Measurements from ENCODE around the gene MT1F. TPM values are rescaled to one million over a fixed set of nuclear protein-coding genes. Genes with fewer than 3 reads are reported as not detected.

The MT1F gene
- 3.3 TPM for total RNA-seq

DNA sequence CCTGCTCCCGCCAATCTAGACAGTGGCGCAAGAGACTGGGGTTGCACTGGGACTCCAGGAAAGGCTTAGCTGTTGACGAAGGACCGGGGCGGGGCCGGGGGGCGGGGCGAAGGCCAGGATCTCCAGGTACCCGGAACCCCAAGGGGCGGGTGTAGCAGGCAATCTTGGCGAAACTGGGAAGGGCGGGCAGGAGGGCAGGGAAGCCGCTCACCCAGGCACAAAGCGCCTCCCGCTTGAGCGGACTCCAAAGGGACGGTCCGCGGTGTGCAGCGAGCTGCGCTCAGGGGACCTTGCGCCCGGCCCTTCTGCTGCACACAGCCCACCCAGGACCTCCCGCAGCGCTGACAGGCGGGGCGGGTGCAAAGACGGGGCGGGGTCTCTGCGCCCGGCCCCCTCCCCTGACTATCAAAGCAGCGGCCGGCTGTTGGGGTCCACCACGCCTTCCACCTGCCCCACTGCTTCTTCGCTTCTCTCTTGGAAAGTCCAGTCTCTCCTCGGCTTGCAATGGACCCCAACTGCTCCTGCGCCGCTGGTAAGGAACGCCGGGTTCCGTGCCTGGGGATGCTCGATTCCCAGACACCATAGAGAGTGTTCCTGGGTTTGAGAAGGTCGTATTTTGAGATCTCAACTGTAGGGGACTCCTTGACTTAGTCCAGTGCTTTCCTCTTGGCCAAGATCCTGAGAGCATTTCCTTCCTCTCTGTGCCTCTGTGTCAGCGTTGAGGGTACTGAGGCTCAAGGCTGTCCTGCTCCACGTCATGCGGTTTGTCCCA is at the start of gene MT1F:
Gene MT1F, plus strand, starts transcription at position 405 of the 772 bp plus-strand sequence. Its CDS starts 100 bp downstream, at position 505.
- H3K4me3 ChIP-seq (ENCODE audit: low read length): peak within 1 kb of the TSS; percentile 56
- peaks cover 17% of the 10 kb centered on the region for H3K4me1 ChIP-seq (ENCODE audit: insufficient read depth, low read length)
- no peaks in the 10 kb centered on the region for H3K9me3 ChIP-seq (ENCODE audit: low read depth, low read length)
- peaks cover 8% of the 10 kb centered on the region for H3K27me3 ChIP-seq (ENCODE audit: insufficient read depth, low read length)

- H3K9me3 ChIP-seq (ENCODE audit: low read depth, low read length): no peaks in the 10 kb centered on the region
- peak within 1 kb of the TSS; percentile 77 for H3K4me3 ChIP-seq (ENCODE audit: low read length)
- no peaks in the 10 kb centered on the region for H3K27me3 ChIP-seq (ENCODE audit: insufficient read depth, low read length)
- H3K4me1 ChIP-seq (ENCODE audit: insufficient read depth, low read length): peaks cover 40% of the 10 kb centered on the region
These were observed 49.5 kb upstream of the MT1F start, which contains the start of gene MT2A for GRCh38 chr16:56608043-56608875. Gene MT2A (plus strand): TSS chr16:56608584. CDS start chr16:56608656, 72 bp downstream.

DNA sequence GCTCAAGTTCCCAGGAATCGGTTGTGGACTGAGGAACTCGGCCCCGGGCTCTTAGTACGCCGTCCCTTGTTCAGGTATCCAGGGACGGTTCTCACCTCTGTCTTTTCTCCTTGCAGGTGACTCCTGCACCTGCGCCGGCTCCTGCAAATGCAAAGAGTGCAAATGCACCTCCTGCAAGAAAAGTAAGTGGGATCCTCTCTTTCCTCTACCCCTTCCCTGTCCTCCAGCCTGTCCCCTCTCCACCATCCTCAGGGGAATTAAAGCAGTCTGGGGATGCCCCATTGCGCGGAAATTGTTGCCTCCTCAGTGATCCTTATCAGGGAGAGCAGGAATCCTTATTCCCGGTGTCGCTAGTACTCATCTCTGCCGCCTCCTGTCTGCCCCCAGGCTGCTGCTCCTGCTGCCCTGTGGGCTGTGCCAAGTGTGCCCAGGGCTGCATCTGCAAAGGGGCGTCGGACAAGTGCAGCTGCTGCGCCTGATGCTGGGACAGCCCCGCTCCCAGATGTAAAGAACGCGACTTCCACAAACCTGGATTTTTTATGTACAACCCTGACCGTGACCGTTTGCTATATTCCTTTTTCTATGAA is 48.8 kb upstream of the MT1F start:
- Histone ChIP-seq H3K4me1 (ENCODE audit: insufficient read depth, low read length) (peaks cover 40% of the 10 kb centered on the region), H3K27me3 (ENCODE audit: insufficient read depth, low read length) (no peaks in the 10 kb centered on the region), H3K4me3 (ENCODE audit: low read length) (peak overlapping the region; percentile 77), H3K9me3 (ENCODE audit: low read depth, low read length) (no peaks in the 10 kb centered on the region)

DNA sequence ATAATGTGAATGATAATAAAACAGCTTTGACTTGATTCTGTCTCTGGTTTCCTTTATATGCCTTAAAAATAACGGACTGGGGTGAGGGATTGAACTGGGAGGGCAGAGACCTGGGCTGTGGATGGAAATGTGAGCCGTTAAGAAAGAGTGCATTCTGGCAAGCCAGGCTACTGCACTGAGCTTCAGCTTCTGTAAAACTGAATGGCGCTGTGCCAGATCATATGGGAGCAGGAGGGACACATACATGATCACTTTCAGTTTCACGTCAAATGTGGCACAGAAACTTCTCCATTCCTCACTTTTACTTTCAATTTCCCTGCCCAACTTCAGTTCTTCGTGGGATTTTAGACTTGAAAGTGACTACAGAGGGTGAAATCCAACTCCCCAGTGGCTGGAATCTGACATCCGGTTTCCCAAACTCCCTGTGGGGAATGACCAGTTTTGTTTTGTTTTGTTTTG is 48.3 kb upstream of the MT1F start:
- Histone ChIP-seq H3K27me3 (ENCODE audit: insufficient read depth, low read length) (no peaks in the 10 kb centered on the region), H3K4me3 (ENCODE audit: low read length) (peak overlapping the region; percentile 77), H3K9me3 (ENCODE audit: low read depth, low read length) (no peaks in the 10 kb centered on the region), H3K4me1 (ENCODE audit: insufficient read depth, low read length) (peaks cover 40% of the 10 kb centered on the region)

GRCh38 chr16:56610017-56610608 is 47.6 kb upstream of the MT1F start:
- no peaks in the 10 kb centered on the region for H3K27me3 ChIP-seq (ENCODE audit: insufficient read depth, low read length)
- no peaks in the 10 kb centered on the region for H3K9me3 ChIP-seq (ENCODE audit: low read depth, low read length)
- peaks cover 40% of the 10 kb centered on the region for H3K4me1 ChIP-seq (ENCODE audit: insufficient read depth, low read length)
- H3K4me3 ChIP-seq (ENCODE audit: low read length): peak overlapping the region; percentile 77

DNA sequence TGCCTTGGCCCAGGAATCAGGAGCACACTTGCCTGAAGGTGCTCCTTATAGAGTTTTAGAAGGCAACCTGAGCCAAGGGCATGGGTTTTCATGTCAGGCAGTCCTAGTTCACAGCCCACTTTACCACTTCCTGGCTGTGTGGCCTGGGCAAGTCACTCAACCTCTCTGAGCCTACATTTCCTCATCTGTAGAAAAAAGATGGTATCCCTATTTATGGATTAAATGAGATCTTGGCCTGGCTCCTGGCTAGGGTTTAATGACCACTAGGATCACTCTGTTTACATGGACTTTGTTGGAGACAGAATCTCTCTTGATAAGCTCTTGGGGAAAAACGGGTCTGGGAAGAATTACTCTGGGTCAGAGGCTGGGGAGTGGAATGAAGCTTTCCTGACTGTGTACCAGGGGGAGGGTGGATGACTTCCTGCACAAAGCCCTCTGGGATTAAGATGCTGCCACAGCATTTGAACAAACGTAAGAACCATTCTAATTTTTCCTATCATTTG is 47.1 kb upstream of the MT1F start:
- Histone ChIP-seq H3K27me3 (ENCODE audit: insufficient read depth, low read length) (no peaks in the 10 kb centered on the region), H3K9me3 (ENCODE audit: low read depth, low read length) (no peaks in the 10 kb centered on the region), H3K4me1 (ENCODE audit: insufficient read depth, low read length) (peaks cover 40% of the 10 kb centered on the region), H3K4me3 (ENCODE audit: low read length) (no peak overlapping the region)

DNA sequence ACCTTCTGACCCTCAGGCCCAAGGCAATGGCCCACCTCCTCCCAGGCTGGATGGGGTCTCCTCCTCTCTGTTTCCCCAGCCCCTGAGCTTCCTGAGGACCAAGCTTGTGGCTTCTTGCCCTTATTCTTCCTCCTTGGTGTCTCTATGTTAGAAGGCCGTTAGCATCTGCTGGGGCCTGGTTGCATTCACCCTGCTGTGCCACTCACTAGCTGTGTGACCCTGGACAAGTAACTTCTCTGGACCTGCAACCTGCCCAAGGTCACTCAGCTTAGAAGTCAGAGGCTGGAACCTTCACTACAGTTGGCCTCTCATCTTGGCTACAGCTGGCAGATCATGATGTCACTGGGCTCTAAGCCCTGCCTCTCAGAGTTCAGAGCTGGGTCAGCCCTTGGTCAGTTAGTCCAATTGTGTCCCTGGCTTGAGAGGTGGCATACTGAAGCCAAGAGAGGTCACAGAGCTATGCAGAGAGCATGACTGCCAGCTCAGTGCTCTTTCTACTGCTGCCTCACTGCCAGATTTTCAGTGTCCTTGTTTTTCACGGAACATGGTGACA is 46.4 kb upstream of the MT1F start:
- H3K27me3 ChIP-seq (ENCODE audit: insufficient read depth, low read length): peaks cover 4% of the 10 kb centered on the region
- H3K9me3 ChIP-seq (ENCODE audit: low read depth, low read length): no peaks in the 10 kb centered on the region
- H3K4me3 ChIP-seq (ENCODE audit: low read length): no peak overlapping the region
- H3K4me1 ChIP-seq (ENCODE audit: insufficient read depth, low read length): peaks cover 40% of the 10 kb centered on the region

DNA sequence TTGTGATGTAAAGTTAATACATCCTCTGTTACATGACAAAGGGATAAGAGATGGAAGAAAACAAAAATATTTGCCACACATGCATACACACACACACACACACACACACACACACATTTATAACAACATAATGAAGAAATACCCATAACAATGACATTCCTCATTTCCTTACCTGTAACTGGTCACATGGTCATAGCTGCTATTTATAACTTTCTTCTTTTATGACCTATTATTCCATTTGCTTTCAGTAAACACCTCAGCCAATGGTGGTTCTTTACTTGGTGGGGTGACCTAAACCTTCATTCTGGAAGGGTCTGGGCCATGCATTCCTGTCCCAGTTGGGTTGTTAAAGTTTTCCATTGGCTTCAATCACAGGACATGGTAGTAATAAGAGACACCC is 44.1 kb upstream of the MT1F start:
- Histone ChIP-seq H3K4me3 (ENCODE audit: low read length) (no peak overlapping the region), H3K4me1 (ENCODE audit: insufficient read depth, low read length) (peaks cover 32% of the 10 kb centered on the region), H3K9me3 (ENCODE audit: low read depth, low read length) (no peaks in the 10 kb centered on the region), H3K27me3 (ENCODE audit: insufficient read depth, low read length) (peaks cover 25% of the 10 kb centered on the region)

GRCh38 chr16:56614549-56614991 is 43.2 kb upstream of the MT1F start:
- peaks cover 29% of the 10 kb centered on the region for H3K27me3 ChIP-seq (ENCODE audit: insufficient read depth, low read length)
- no peaks in the 10 kb centered on the region for H3K9me3 ChIP-seq (ENCODE audit: low read depth, low read length)
- no peak overlapping the region for H3K4me3 ChIP-seq (ENCODE audit: low read length)
- H3K4me1 ChIP-seq (ENCODE audit: insufficient read depth, low read length): peaks cover 24% of the 10 kb centered on the region

- H3K9me3 ChIP-seq (ENCODE audit: low read depth, low read length): no peaks in the 10 kb centered on the region
These were observed 42.4 kb upstream of the MT1F start for GRCh38 chr16:56615353-56615752.

GRCh38 chr16:56616608-56617211 is 41.0 kb upstream of the MT1F start:
- Histone ChIP-seq H3K4me3 (ENCODE audit: low read length) (no peak overlapping the region), H3K4me1 (ENCODE audit: insufficient read depth, low read length) (peaks cover 10% of the 10 kb centered on the region), H3K27me3 (ENCODE audit: insufficient read depth, low read length) (peaks cover 29% of the 10 kb centered on the region), H3K9me3 (ENCODE audit: low read depth, low read length) (no peaks in the 10 kb centered on the region)

More at GRCh38 chr16:56615353-56615752, 42.4 kb upstream of the MT1F start:
- Histone ChIP-seq H3K4me3 (ENCODE audit: low read length) (no peak overlapping the region), H3K4me1 (ENCODE audit: insufficient read depth, low read length) (peaks cover 16% of the 10 kb centered on the region), H3K27me3 (ENCODE audit: insufficient read depth, low read length) (peaks cover 29% of the 10 kb centered on the region)

- no peaks in the 10 kb centered on the region for H3K9me3 ChIP-seq (ENCODE audit: low read depth, low read length)
These were observed 40.3 kb upstream of the MT1F start for GRCh38 chr16:56617212-56618085.

DNA sequence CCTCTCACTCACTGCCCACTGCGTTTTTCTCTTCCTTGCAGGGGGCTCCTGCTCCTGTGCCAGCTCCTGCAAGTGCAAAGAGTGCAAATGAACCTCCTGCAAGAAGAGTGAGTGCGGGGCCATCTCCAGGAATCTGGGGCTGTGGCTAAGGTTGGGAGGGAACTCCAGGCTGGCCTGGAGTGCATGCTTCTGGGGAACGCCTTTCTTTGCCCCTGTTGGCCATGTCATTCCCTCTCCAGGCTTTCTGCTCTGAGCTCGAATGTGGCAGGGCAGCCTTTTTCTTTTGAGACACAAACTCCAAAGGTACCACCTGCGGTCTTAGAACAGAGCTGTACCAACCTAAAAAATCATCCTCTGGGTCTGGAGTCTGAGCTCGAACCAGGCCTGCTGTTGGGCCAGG is 39.6 kb upstream of the MT1F start:
- Histone ChIP-seq H3K9me3 (ENCODE audit: low read depth, low read length) (no peaks in the 10 kb centered on the region), H3K4me3 (ENCODE audit: low read length) (no peak overlapping the region), H3K4me1 (ENCODE audit: insufficient read depth, low read length) (peaks cover 10% of the 10 kb centered on the region), H3K27me3 (ENCODE audit: insufficient read depth, low read length) (peaks cover 29% of the 10 kb centered on the region)

More at GRCh38 chr16:56617212-56618085, 40.3 kb upstream of the MT1F start:
- Histone ChIP-seq H3K4me3 (ENCODE audit: low read length) (no peak overlapping the region), H3K4me1 (ENCODE audit: insufficient read depth, low read length) (peaks cover 10% of the 10 kb centered on the region), H3K27me3 (ENCODE audit: insufficient read depth, low read length) (peaks cover 29% of the 10 kb centered on the region)
